Urothelium cell line (cell line): ENCODE measurements around the gene CDK5R1.

ENCODE experiments used
- DNase-seq: peaks from one replicate; pipeline ENCODE4 v3.0.0; 2011; ENCODE audit warnings: low spot score, mixed read lengths
- FAIRE-seq: peaks from 2 replicates; lab custom pipeline; 2011; peaks lifted over from hg19 to GRCh38; lab: Jason Lieb, UNC

Gene CDK5R1

GRCh38 chr17:32470405-32471167, 16.2 kb upstream of the CDK5R1 start:
- no peak for FAIRE-seq

GRCh38 chr17:32471652-32472051, 15.1 kb upstream of the CDK5R1 start:
- FAIRE-seq: no peak
- no peak for DNase-seq

More at GRCh38 chr17:32470405-32471167, 16.2 kb upstream of the CDK5R1 start:
- no peak for DNase-seq

DNA sequence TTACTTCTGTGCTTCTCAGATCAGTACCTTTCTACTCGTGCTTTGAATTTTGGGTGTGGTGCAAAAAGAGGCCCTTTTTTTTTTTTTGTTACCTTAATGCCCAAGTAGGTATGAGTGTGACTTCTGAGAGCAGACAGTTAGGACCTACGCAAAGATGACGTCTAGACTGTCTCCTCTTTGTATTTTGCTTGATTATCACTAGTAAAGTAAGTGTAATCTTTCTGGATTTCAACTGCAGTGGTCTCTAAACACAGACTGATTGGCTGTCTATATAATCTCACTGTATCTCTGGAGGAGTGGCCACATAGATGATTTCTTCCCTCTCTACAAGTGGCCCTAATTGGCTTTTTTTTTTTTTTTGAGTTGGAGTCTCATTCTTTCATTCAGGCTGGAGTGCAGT, 11.5 kb upstream of the CDK5R1 start:
- DNase-seq (no peak), FAIRE-seq (no peak)

DNA sequence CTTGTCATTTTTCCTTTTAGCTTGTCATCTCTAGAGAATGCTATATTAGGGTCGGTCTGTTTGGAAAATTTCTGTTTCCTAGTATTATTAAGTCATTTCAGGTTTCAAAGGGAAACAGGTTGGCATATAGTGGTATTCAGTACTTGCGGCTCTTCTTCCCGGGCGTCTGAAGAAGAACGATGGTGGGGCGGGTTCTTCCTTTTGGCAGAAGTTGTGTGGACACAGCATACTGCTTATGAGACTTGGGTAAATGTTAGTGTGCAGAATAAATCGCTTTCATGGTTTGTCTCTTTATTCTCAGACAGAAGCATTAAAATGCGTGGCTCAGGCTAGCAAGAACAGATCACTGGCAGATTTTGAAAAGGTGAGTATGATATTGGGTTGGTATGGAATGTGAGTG, 9.6 kb upstream of the CDK5R1 start:
- DNase-seq (no peak), FAIRE-seq (no peak)

- no peak for DNase-seq
- no peak for FAIRE-seq
Observed at GRCh38 chr17:32479074-32479617, 7.6 kb upstream of the CDK5R1 start.

GRCh38 chr17:32481193-32481592, 5.6 kb upstream of the CDK5R1 start:
- FAIRE-seq: no peak
- DNase-seq: no peak

GRCh38 chr17:32482568-32483320, 4.0 kb upstream of the CDK5R1 start:
- FAIRE-seq: no peak
- no peak for DNase-seq

GRCh38 chr17:32483451-32484019, 3.3 kb upstream of the CDK5R1 start:
- FAIRE-seq: peak; percentile 69
- peak; percentile 67 for DNase-seq

DNA sequence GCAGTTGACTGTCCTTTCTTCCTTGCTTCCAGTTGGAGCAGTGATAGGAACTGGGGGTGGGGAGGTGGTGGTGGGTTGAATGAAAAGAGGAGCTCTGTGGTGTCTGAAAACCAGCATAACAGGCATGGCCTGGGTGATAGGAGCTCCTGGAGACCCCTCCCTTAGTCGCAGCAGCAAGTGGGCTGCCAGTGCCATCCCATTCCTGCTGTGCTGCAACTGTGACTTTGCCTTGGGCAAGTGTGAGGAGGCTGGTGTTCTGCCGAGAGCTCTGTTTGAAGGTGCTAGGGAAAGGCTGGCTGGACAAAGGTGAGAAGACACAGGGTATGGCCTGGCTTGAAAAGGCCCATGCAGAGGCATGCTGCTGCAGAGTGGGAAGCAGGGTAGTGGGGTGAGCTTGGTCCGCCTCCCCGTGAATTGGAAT, 2.7 kb upstream of the CDK5R1 start:
- FAIRE-seq (peak; percentile 9), DNase-seq (no peak)

GRCh38 chr17:32484628-32485027, 2.2 kb upstream of the CDK5R1 start:
- FAIRE-seq (no peak), DNase-seq (no peak)

- FAIRE-seq: no peak
- DNase-seq: no peak
Observed at GRCh38 chr17:32485261-32486110, 1.3 kb upstream of the CDK5R1 start.

DNA sequence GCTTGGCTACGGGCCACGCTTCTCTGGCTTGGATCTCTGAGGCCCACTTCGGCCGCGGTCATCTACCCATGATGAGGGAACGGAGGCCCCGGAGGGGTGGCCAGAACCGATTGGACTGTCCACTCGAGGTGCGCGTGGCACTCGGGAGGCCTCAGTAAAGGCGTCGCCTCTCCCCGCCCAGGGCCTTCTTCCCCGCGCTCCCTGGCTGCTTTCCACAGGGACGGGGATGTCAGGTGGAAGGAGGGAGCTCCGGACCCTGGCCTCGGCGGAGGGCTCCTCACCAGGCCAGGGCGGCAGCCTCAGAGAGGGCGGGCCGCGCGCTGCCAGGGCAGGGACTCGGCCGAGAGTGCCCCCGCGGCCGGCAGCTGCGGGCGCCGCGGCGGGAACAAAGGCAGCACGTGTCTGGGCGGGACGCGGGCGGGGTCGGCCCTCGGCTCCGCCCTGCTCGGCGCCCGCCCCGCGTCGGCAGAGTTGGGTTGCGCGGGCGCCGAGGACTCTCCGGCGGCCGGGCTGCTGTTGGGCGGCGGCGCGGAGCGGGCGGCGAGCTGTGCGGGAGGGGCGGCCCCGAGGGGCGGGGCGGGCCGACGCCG, 587 bp upstream of the CDK5R1 start:
- peak; percentile 93 for DNase-seq
- peak; percentile 68 for FAIRE-seq

DNA sequence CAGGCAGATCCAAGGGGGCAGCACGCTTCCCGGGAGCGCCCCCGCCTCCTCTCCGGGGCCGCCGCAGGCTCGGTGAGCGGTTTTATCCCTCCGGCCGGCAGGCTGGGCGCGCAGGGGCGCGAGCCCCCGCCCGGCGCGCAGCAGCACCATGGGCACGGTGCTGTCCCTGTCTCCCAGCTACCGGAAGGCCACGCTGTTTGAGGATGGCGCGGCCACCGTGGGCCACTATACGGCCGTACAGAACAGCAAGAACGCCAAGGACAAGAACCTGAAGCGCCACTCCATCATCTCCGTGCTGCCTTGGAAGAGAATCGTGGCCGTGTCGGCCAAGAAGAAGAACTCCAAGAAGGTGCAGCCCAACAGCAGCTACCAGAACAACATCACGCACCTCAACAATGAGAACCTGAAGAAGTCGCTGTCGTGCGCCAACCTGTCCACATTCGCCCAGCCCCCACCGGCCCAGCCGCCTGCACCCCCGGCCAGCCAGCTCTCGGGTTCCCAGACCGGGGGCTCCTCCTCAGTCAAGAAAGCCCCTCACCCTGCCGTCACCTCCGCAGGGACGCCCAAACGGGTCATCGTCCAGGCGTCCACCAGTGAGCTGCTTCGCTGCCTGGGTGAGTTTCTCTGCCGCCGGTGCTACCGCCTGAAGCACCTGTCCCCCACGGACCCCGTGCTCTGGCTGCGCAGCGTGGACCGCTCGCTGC, 832 bp downstream of the CDK5R1 start:
- DNase-seq (no peak), FAIRE-seq (no peak)

- FAIRE-seq (no peak), DNase-seq (no peak)
Observed at GRCh38 chr17:32488177-32488542, 1.4 kb downstream of the CDK5R1 start.

GRCh38 chr17:32488604-32489180, 1.9 kb downstream of the CDK5R1 start:
- FAIRE-seq (no peak), DNase-seq (no peak)

- FAIRE-seq: no peak
- no peak for DNase-seq
Observed at GRCh38 chr17:32489320-32490100, 2.7 kb downstream of the CDK5R1 start.

- FAIRE-seq: no peak
- no peak for DNase-seq
Observed at GRCh38 chr17:32490101-32490482, 3.3 kb downstream of the CDK5R1 start.

DNA sequence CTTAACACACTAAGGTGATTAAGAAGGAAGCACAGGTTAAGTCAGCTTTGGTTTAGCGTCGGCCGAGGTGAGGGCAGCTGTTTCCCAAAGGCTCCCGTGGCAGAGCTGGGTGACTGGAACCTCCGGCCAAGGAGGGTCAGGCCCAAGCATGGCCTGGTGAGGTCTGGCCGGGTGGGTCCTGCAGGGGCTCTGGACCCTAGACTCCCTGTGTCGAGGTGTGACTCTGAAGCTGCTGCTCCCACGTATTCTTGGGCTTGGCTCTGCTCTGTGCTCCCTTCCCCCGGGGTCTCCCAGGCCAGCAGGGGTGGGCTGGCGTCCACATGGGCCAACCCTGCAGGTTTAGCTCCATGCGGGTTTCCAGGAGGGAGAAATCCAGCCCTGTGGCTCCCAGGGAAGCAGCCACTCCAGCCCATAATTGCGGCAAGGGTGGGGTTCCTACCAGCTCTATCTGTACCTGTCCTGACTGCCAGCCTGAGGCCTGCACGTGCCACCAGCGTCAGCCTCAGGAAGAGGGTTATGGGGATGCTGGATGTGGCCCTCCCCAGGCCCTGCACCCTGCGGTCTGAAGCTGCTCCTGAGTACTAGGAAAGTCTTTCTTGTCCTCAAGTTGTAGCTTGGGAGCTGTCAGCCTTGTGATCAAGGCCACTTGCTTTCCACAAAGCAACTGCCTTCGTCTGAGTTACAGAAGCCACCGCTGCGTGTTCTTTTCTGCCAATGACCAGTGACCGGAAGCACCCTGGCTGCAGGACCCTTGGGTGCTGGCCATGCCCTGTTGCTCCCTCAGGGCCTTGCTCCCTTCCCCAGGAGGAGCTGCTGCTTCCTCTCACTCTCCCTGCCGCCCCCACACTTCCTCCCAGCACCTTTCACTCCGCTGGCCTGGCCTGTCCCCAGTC, 4.8 kb downstream of the CDK5R1 start:
- DNase-seq: no peak
- FAIRE-seq: no peak
